Activated T-cell treated with anti-CD3 and anti-CD28 coated beads for 1 hour (primary cell): ENCODE measurements around the gene ABHD17A.
"Not testable (repeated sequence)": the region's sequence is repeated elsewhere in the genome, so short reads cannot be mapped to it uniquely, and the experiment has no call there.

ENCODE experiments used
- DNase-seq: peaks from one replicate; pipeline ENCODE4 v3.0.0-alpha.2; 2020; ENCODE audit warnings: low read depth

The ABHD17A gene

DNA sequence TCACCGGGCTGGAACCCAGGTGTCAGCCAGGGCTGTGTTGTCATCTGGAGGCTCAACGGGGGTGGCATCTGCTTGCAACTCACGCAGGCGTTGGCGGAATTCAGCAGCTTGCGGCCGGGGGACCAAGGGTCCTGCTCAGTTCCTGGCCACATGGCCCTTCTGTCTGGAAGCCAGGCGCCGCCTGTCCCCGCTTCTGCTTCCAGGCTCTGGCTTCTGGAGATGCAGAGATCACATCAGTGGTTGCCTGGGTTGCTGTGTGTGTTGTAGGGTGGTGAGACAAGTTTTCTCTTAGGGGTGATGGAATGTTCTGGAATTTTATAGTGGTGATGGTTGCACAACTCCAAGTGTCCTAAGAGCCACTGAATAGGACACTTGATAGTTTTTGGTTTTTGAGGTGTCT is 24.9 kb upstream of the ABHD17A start:
- no peak for DNase-seq

DNA sequence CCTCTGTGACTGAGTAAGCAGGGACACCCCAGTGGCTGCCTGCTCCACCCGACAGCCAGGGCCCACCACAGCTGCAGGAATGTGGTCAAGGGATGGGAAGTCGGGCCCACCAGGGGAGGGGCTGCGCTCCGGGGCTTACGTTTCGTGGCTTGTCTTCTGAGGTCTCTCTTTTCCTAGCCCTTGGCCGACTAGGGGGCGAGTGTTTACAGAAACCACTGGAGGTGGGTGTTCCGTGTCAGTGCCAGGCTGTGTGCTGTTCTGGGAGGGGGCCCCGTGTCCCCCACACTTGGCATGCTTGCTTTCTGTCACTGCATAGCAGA is 24.4 kb upstream of the ABHD17A start:
- DNase-seq: no peak

- no peak for DNase-seq
Observed at GRCh38 chr19:1908364-1908678, 23.0 kb upstream of the ABHD17A start.

- DNase-seq: no peak
Observed at GRCh38 chr19:1907563-1908363, 22.5 kb upstream of the ABHD17A start.

GRCh38 chr19:1906985-1907562 is 21.8 kb upstream of the ABHD17A start:
- DNase-seq: no peak

DNA sequence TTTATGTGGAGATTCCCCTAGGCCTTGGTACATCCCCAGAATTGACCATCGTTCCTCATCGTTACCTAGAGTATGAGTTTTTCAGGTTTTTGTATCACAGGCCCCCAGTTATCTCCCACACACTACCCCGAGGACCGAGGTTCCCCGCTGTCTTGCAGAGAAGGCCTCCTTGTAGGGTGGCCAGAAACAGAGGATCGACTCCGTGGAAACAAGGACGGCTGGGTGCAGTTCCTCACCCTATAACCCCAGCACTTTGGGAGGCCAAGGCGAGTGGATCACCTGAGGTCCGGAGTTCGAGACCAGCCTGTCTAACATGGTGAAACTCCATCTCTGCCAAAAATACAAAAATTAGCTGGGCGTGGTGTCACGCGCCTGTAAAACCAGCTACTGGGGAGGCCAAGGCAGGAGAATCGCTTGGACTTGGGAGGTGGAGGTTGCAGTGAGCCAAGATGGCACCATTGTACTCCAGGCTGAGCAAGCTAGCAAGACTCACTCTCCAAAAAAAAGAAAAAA is 20.6 kb upstream of the ABHD17A start:
- no peak for DNase-seq

GRCh38 chr19:1905110-1905862 is 20.0 kb upstream of the ABHD17A start, which contains the start of the genes ADAT3 and SCAMP4:
Gene ADAT3 (plus strand): TSS chr19:1905399. CDS start chr19:1912048, 6,649 bp downstream.
Gene SCAMP4 (plus strand): TSS chr19:1905399. CDS start chr19:1915020, 9,621 bp downstream.
- peak; percentile 95 for DNase-seq

DNA sequence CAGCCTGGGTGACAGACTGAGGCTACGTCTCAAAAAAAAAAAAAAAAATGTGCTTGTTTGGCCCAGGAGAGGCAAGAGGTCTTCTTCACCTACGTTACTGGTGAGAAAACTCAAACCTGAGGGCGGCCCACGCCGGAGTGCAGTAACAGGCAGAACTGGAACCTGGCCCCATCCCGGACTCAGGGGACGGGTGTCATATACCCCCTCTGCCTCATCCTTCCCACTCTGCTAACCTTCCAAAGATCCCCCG is 19.5 kb upstream of the ABHD17A start:
- DNase-seq: no peak

GRCh38 chr19:1902923-1903322 is 17.6 kb upstream of the ABHD17A start:
- no peak for DNase-seq

DNA sequence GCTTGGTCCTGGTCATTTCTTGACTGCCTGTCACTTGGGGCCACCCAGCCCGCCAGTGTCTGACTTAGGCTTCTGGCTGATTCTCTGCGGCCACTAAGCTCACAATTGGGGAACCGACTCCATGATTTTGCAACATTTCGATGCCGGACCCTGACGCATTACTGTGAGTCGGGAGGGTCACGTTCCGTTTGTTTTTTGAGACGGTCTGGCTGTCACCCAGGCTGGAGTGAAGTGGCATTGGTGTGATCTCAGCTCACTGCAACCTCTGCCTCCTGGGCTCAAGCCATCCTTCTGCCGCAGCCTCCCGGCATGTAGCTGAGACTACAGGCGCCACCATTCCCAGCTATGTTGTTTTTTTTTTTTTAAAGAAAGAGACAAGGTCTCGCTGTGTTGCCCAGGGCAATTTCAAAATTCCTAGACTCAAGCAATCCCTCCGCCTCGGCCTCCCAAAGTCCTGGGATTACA is 16.7 kb upstream of the ABHD17A start:
- no peak for DNase-seq

DNA sequence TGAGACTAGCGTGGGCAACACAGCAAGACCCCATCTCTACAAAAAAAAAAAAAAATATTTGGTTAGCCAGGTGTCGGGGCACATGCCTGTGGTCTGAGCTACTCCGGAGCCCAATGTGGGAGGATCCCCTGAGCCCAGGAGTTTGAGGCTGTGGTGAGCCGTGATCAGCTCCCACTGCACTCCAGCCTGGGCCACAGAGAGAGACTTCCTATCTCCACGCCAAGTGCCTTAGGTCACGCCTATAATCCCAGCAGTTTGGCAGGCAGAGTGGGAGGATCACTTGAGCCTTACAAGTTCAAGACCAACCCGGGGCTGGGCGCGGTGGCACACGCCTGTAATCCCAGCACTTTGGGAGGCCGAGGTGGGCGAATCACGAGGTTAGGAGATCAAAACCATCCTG is 11.2 kb upstream of the ABHD17A start:
- no peak for DNase-seq

DNA sequence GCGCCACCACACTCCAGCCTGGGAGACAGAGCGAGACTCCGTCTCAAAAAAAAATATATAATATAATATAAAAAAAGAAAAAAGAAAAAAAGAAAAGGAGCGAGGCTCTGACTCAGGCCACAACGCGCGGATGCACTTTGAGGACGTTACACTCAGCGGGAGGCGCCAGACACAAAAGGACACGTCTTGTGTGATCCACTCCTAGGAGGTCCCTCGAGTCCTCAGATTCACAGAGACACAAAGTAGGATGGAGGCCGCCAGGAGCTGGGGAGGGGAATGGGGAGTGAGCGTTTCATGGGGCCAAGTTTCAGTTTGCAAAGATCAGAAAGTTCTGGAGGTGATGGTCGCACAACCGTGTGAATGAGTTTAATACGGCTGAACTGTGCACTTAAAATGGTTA is 8.5 kb upstream of the ABHD17A start:
- DNase-seq: no peak

- no peak for DNase-seq
Observed at GRCh38 chr19:1889907-1890306, 4.6 kb upstream of the ABHD17A start.

- DNase-seq: no peak
Observed at GRCh38 chr19:1888385-1888784, 3.1 kb upstream of the ABHD17A start.

GRCh38 chr19:1886360-1886759 is 1.1 kb upstream of the ABHD17A start:
- not testable (repeated sequence) for DNase-seq

- DNase-seq: no peak
Observed at GRCh38 chr19:1884719-1885334, 469 bp downstream of the ABHD17A start.

- no peak for DNase-seq
Observed at GRCh38 chr19:1884291-1884718, 991 bp downstream of the ABHD17A start.

DNA sequence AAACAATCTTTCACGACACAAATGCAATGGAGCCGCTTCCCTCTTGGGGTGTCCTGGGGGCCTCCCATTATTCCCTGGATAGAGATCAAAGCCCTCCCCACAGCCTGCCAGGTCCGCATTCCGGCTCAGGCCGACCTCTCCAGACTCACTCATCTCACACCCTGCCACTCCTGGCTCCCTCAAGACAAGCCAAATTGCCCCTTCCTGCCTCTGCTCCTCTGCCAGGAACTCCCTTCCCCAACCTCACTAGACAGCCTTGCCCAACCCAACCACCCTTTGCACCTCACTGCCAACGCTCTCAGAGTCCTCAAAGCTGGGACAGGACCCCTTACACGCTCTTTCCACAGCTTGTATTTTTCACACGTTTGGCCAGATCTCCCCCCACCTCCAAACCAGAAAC is 1.5 kb downstream of the ABHD17A start:
- no peak for DNase-seq

DNA sequence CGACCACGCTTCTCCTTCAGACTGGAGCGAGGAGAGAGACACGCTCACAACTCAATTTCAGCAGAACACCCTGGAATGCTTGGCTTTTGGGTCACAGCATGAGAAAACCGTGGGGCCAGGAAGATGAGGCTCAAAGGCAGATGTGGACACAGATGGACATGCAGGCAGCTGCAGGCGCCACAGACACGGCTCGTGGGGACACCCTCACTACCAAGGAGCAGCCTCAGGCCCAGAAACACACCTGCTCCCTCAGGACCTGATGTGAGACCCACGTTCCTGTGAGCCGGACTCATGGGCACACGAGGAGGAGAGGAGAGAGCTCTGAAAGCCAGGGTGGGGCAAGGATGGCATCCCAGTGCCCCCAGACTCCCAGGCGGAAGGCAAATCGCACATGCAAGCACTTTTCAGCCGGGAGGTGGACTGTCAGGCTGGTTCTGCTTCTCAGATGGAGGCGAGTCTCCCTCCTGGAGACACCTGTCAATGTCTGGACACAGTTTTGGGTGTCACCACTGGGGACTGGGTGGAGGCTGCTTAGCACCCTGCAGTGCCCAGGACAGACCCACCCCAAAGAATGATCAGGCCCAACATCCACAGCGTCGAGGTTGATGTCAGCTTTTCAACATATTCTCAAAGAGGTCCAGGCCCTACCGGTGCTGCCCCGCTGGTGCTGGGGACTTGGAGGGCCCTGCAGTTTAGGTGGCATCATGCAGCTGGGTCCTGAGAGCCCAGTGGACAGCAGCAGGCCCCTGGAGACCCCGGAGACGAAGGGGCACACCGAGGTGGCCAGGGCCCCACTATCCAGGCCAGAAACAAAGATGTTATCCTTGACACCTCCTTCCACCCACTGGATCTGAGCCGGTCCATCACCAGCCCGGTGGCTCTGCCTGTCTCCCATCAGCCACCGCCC is 2.3 kb downstream of the ABHD17A start:
- DNase-seq: no peak

DNA sequence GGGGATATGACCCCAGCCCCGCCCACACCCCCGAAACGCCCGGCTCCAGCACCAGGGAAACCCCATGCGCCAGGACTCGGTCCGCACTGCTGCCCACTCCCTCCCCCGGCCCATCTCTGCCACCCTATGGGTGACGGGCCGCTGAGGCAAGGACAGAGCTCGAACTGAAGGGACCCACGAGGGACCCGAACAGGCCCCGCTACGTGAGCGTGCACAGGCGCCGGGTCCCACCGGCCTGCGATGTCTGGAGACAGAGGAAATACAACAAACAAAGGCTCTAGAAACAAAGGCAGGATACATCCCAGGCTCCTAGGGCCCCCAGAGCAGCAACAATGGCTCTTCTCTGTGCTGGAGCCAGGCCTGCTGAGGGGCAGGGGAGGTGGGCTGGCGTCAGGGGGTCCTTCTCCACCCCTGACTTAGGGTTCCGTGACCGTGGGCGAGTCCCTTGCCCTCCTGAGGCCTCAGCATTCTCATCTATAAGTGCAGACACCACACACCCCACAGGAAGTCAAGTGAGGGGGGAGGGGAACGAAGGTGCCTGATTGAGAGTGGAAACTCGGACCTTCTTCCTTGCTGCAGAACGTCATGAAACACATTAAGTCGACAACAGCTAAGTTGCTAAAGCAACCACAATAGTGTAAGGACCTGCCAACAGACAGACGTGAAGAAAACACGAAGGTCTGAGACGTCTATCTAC is 3.1 kb downstream of the ABHD17A start:
- peak; percentile 67 for DNase-seq
